H9 (cell line): ENCODE data around the gene MOB3C. TPM values are rescaled to one million over a fixed set of nuclear protein-coding genes. Genes with fewer than 3 reads are reported as not detected.

ENCODE experiments used
- DNase-seq: peaks from one replicate; pipeline ENCODE4 v3.0.0-alpha.2; 2017
- H2AFZ ChIP-seq: one replicate; pipeline ENCODE4 v1.6.1; 2013; ENCODE audit warnings: mild to moderate bottlenecking, low read length, control low read depth, moderate library complexity
- H2AK5ac ChIP-seq: 2 replicates; pipeline ENCODE4 v1.6.1; 2013; ENCODE audit warnings: low read length, control low read depth, mixed read lengths; ENCODE audit not compliant: insufficient read length
- H2BK120ac ChIP-seq: one replicate; pipeline ENCODE4 v1.6.1; 2013; ENCODE audit warnings: low read depth, mild to moderate bottlenecking, low read length, control low read depth, inconsistent platforms; ENCODE audit not compliant: poor library complexity, severe bottlenecking
- H2BK12ac ChIP-seq: 2 replicates; pipeline ENCODE4 v1.6.1; 2013; ENCODE audit warnings: low read length, control low read depth, mixed read lengths, low read depth; ENCODE audit not compliant: insufficient read length
- H2BK15ac ChIP-seq: 2 replicates; pipeline ENCODE4 v1.6.1; 2013; ENCODE audit warnings: low read depth, low read length, control low read depth
- H2BK20ac ChIP-seq: one replicate; pipeline ENCODE4 v1.6.1; 2013; ENCODE audit warnings: low read depth, mild to moderate bottlenecking, low read length, control low read depth, inconsistent platforms; ENCODE audit not compliant: poor library complexity, severe bottlenecking
- H2BK5ac ChIP-seq: 2 replicates; pipeline ENCODE4 v1.6.1; 2013; ENCODE audit warnings: low read length, control low read depth, mixed read lengths; ENCODE audit not compliant: insufficient read length
- H3K14ac ChIP-seq: 2 replicates; pipeline ENCODE4 v1.6.1; 2013; ENCODE audit warnings: low read length, control low read depth; ENCODE audit not compliant: insufficient read depth
- H3K18ac ChIP-seq: 2 replicates; pipeline ENCODE4 v1.6.1; 2013; ENCODE audit warnings: low read depth, mild to moderate bottlenecking, mixed read lengths, low read length, control low read depth; ENCODE audit not compliant: insufficient read length
- H3K23ac ChIP-seq: 2 replicates; pipeline ENCODE4 v1.6.1; 2013; ENCODE audit warnings: low read length, control low read depth, mixed read lengths, low read depth; ENCODE audit not compliant: insufficient read length
- H3K23me2 ChIP-seq: 2 replicates; pipeline ENCODE4 v1.6.1; 2013; ENCODE audit warnings: low read depth, mild to moderate bottlenecking, mixed read lengths, low read length, control low read depth; ENCODE audit not compliant: insufficient read length, poor library complexity, severe bottlenecking
- H3K27ac ChIP-seq: 2 replicates; pipeline ENCODE4 v1.5.1; 2013; ENCODE audit warnings: low read length, control low read depth, mixed read lengths, low read depth; ENCODE audit not compliant: insufficient read length
- H3K27me3 ChIP-seq: 2 replicates; pipeline ENCODE4 v1.6.1; 2013; ENCODE audit warnings: low read length, control low read depth, inconsistent platforms; ENCODE audit not compliant: insufficient read depth
- H3K4ac ChIP-seq: 2 replicates; pipeline ENCODE4 v1.6.1; 2013; ENCODE audit warnings: low read depth, mild to moderate bottlenecking, control low read depth, inconsistent platforms, low read length, moderate library complexity
- H3K4me1 ChIP-seq: 2 replicates; pipeline ENCODE4 v1.6.1; 2013; ENCODE audit warnings: low read length, control low read depth, inconsistent platforms; ENCODE audit not compliant: insufficient read depth
- H3K4me2 ChIP-seq: 2 replicates; pipeline ENCODE4 v1.6.1; 2013; ENCODE audit warnings: low read length, control low read depth, mixed read lengths; ENCODE audit not compliant: insufficient read length, insufficient read depth
- H3K56ac ChIP-seq: 2 replicates; pipeline ENCODE4 v1.6.1; 2013; ENCODE audit warnings: low read depth, mild to moderate bottlenecking, mixed read lengths, low read length, control low read depth; ENCODE audit not compliant: insufficient read length
- H3K79me1 ChIP-seq: 2 replicates; pipeline ENCODE4 v1.6.1; 2013; ENCODE audit warnings: low read depth, mild to moderate bottlenecking, moderate library complexity, low read length, control low read depth, inconsistent platforms; ENCODE audit not compliant: insufficient read depth, poor library complexity, severe bottlenecking
- H3K79me2 ChIP-seq: 2 replicates; pipeline ENCODE4 v1.6.1; 2013; ENCODE audit warnings: low read length, control low read depth, inconsistent platforms; ENCODE audit not compliant: insufficient read depth
- H3K9ac ChIP-seq: 2 replicates; pipeline ENCODE4 v1.6.1; 2013; ENCODE audit warnings: low read length, control low read depth, mixed read lengths; ENCODE audit not compliant: insufficient read length; ENCODE audit errors: extremely low read depth
- H3K9me3 ChIP-seq: one replicate; pipeline ENCODE4 v1.6.1; 2013; ENCODE audit warnings: low read depth, low read length, inconsistent platforms; ENCODE audit not compliant: control insufficient read depth
- H3T11ph ChIP-seq: one replicate; pipeline ENCODE4 v1.6.1; 2013; ENCODE audit warnings: mild to moderate bottlenecking, low read length, control low read depth, inconsistent platforms
- H4K20me1 ChIP-seq: one replicate; pipeline ENCODE4 v1.6.1; 2013; ENCODE audit not compliant: control insufficient read depth, insufficient read length, insufficient read depth
- H4K5ac ChIP-seq: 2 replicates; pipeline ENCODE4 v1.6.1; 2013; ENCODE audit warnings: low read depth, mild to moderate bottlenecking, mixed read lengths, low read length, control low read depth; ENCODE audit not compliant: insufficient read length
- H4K8ac ChIP-seq: replicated peaks from 2 replicates; pipeline ENCODE4 v1.6.1; 2013; ENCODE audit warnings: low read length, control low read depth, mixed read lengths, low read depth; ENCODE audit not compliant: insufficient read length
- H4K91ac ChIP-seq: 2 replicates; pipeline ENCODE4 v1.6.1; 2013; ENCODE audit warnings: low read depth, mild to moderate bottlenecking, moderate library complexity, mixed read lengths, low read length, control low read depth; ENCODE audit not compliant: insufficient read length
- H3K27ac Mint-ChIP-seq, 3 experiments: 2 replicates in 2 of 3; 3 replicates in 1 of 3; pipeline ENCODE4 v1.8.0; 2020 to 2021; ENCODE audit warnings: mixed read lengths in 3 of 3, mild to moderate bottlenecking in 1 of 3, moderate library complexity in 1 of 3
- H3K27me3 Mint-ChIP-seq: 2 replicates; pipeline ENCODE4 v1.8.0; 2021; ENCODE audit warnings: low read depth, mild to moderate bottlenecking, moderate library complexity, mixed read lengths
- H3K36me3 Mint-ChIP-seq, 3 experiments: 2 replicates in 2 of 3; 3 replicates in 1 of 3; pipeline ENCODE4 v1.8.0; 2020 to 2021; ENCODE audit warnings: low read depth in 3 of 3, mixed read lengths in 3 of 3; ENCODE audit not compliant: insufficient read depth in 1 of 3
- H3K4me1 Mint-ChIP-seq, 2 experiments: 2 replicates each; pipeline ENCODE4 v1.8.0; 2020; ENCODE audit warnings: mixed read lengths in 2 of 2
- H3K4me3 Mint-ChIP-seq, 2 experiments: 2 replicates in 1 of 2; 3 replicates in 1 of 2; pipeline ENCODE4 v1.8.0; 2020 to 2021; ENCODE audit warnings: mild to moderate bottlenecking in 2 of 2, mixed read lengths in 2 of 2, moderate library complexity in 1 of 2
- H3K9me3 Mint-ChIP-seq, 2 experiments: 2 replicates in 1 of 2; 3 replicates in 1 of 2; pipeline ENCODE4 v1.8.0; 2020; ENCODE audit warnings: mild to moderate bottlenecking in 2 of 2, mixed read lengths in 2 of 2, moderate library complexity in 1 of 2
- CTCF ChIP-seq: fragments of 200-600 bp; sonication (generic); conservative IDR thresholded peaks from 3 replicates; pipeline ENCODE4 v1.8.0; 2021; ENCODE audit warnings: antibody characterized with exemption, mild to moderate bottlenecking
- WGBS: extraction: QIAGEN DNeasy Blood & Tissue Kit; methylation state at CpG from one replicate; pipeline ENCODE4 v1.1.7; 2013; ENCODE audit warnings: missing lambda C conversion rate, low lambda C conversion rate, mixed read lengths; ENCODE audit not compliant: insufficient read length; ENCODE audit errors: extremely low coverage; 5-methylcytosine and 5-hydroxymethylcytosine counted together
- total RNA-seq: library from RNA; stranded (reverse); gene quantifications from 2 replicates; pipeline ENCODE4 v1.2.1, GENCODE V29; 2021

The MOB3C gene
- total RNA-seq, 1 experiment from 2014 or later: 3.2 TPM

- Histone ChIP-seq H3K4ac (no peak overlapping the region), H4K8ac (no peak overlapping the region), H3K4me2 (no peak overlapping the region), H4K91ac (no peak overlapping the region), H3K18ac (no peak overlapping the region), H2BK12ac (no peak overlapping the region), H3T11ph (no peak overlapping the region), H3K9me3 (no peaks in the 10 kb centered on the region), H2AK5ac (no peak overlapping the region), H3K27me3 (no peaks in the 10 kb centered on the region; the same call in 1 of the 2 replicates), H3K79me2 (no peaks in the 10 kb centered on the region), H3K79me1 (no peaks in the 10 kb centered on the region), H2AFZ (no peak overlapping the region), H3K9ac (no peak overlapping the region), H3K23ac (no peak overlapping the region), H3K14ac (no peak overlapping the region), H4K20me1 (no peaks in the 10 kb centered on the region), H2BK5ac (no peak overlapping the region), H3K27ac (no peak overlapping the region), H2BK120ac (no peak overlapping the region), H3K23me2 (no peaks in the 10 kb centered on the region), H2BK20ac (no peak overlapping the region), H4K5ac (no peak overlapping the region), H3K56ac (no peak overlapping the region), H3K4me1 (no peaks in the 10 kb centered on the region), H2BK15ac (no peak overlapping the region)
- no peak for TF ChIP-seq CTCF
- Mint-ChIP-seq H3K27ac (no peak overlapping the region), H3K4me3 (no peak overlapping the region), H3K4me1 (no peaks in the 10 kb centered on the region), H3K9me3 (no peaks in the 10 kb centered on the region), H3K36me3 (peaks cover 2 to 23% (median 22%) of the 10 kb centered on the region in 3 experiments; a peak in 6 of 7 replicates), H3K27me3 (peaks cover 2% of the 10 kb centered on the region; the same call in 1 of the 2 replicates)
- no peak for DNase-seq
- no CpG with 5 or more reads among the region's 2 CpGs for WGBS
Measured at GRCh38 chr1:46630719-46631118, 14.1 kb upstream of the MOB3C start.
